Measurements from ENCODE around the gene KCNK10. TPM values are rescaled to one million over a fixed set of nuclear protein-coding genes. Genes with fewer than 3 reads are reported as not detected.

Gene KCNK10
- total and polyA plus RNA-seq, 7 donors: under 0.01 TPM; not detected in 6

DNA sequence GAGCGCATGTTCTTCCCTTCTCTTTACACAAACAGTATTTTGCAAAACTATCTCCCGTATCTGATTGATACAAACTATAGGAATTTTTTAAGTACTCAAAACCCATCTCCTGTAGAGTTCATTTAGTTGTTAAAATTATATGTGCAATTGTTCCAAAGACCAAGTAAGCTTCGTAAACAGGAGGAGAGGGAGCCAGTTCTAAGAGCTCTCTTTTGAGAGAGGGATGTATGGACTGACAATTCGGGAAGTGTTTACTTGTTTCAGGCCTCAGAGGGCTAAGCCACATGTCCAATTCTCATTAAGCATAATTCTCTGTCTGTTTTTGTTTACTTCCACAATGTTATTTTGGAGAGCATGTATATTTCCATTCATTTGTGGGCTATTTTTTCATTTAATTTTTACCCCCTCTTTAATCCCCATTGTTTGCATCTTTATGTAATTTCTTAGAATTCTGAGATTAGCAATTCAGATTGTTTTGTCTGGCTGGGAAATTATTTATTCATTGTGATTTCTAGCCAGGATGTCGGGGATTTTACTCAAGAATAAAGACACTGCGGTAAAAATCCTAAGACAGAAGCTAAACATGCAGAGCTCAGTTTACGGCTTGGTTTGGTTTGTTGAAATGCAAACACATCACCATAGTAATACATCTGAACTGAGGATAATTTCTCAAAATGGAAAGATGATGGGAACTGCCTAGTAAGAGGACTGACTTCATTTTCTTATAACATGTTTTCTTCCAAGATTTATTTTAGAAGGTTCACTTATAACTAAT, 126.8 kb downstream of the KCNK10 start:
- DNase-seq (no peak), ATAC-seq (no peak)
- Histone ChIP-seq H3K9me3 (no peaks in the 10 kb centered on the region), H3K27ac (no peak overlapping the region), H3K4me3 (no peak overlapping the region), H3K27me3 (ENCODE audit: insufficient read depth in 3 of 3, low read length in 2 of 3) (peaks cover 0 to 10% (median 2%) of the 10 kb centered on the region in 3 donors), H3K36me3 (ENCODE audit: insufficient read depth in 1 of 2, low read depth in 1 of 2) (no peaks in the 10 kb centered on the region), H3K4me1 (no peaks in the 10 kb centered on the region)
- TF ChIP-seq, protein P1, sequence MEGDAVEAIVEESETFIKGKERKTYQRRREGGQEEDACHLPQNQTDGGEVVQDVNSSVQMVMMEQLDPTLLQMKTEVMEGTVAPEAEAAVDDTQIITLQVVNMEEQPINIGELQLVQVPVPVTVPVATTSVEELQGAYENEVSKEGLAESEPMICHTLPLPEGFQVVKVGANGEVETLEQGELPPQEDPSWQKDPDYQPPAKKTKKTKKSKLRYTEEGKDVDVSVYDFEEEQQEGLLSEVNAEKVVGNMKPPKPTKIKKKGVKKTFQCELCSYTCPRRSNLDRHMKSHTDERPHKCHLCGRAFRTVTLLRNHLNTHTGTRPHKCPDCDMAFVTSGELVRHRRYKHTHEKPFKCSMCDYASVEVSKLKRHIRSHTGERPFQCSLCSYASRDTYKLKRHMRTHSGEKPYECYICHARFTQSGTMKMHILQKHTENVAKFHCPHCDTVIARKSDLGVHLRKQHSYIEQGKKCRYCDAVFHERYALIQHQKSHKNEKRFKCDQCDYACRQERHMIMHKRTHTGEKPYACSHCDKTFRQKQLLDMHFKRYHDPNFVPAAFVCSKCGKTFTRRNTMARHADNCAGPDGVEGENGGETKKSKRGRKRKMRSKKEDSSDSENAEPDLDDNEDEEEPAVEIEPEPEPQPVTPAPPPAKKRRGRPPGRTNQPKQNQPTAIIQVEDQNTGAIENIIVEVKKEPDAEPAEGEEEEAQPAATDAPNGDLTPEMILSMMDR (IDR thresholded peaks at IDR 0.05): no peak
- intact Hi-C loops (cut with DNase I): no loop called here
- WGBS, 3 donors: 79 to 85% (median 80%) methylated on average over 7 of the region's 7 CpGs

DNA sequence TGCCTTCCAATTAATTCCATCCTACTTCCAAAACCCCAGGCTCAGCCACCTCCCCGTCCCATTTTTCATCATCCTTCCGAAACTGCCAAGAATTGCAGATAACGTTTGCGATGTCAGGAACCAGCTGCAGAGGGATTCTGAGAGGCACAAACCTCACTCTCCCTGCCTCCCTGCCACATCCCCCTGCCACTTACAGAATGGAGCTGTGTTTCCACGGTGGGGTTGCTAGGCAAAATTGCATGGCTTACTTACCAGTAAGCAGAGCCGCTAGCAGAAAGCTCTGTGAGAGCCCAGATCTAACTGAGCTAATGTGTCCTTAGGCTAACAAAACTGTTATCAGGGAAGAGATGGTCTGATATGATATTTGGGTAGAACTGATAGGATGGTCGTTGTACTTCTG, 127.4 kb downstream of the KCNK10 start:
- H3K4me3 ChIP-seq: no peak overlapping the region
- no peaks in the 10 kb centered on the region for H3K4me1 ChIP-seq
- H3K36me3 ChIP-seq (ENCODE audit: insufficient read depth in 1 of 2, low read depth in 1 of 2): no peaks in the 10 kb centered on the region
- H3K27me3 ChIP-seq (ENCODE audit: insufficient read depth in 3 of 3, low read length in 2 of 3): peaks cover 0 to 10% (median 2%) of the 10 kb centered on the region in 3 donors
- no peak overlapping the region for H3K27ac ChIP-seq
- DNase-seq (no peak), ATAC-seq (no peak)
- TF ChIP-seq, protein P1 (IDR thresholded peaks at IDR 0.05): no peak
- 28 to 38% (median 32%) methylated on average over 7 of the region's 7 CpGs for WGBS, 3 donors
- no peaks in the 10 kb centered on the region for H3K9me3 ChIP-seq
- intact Hi-C loops (cut with DNase I): no loop called here

DNA sequence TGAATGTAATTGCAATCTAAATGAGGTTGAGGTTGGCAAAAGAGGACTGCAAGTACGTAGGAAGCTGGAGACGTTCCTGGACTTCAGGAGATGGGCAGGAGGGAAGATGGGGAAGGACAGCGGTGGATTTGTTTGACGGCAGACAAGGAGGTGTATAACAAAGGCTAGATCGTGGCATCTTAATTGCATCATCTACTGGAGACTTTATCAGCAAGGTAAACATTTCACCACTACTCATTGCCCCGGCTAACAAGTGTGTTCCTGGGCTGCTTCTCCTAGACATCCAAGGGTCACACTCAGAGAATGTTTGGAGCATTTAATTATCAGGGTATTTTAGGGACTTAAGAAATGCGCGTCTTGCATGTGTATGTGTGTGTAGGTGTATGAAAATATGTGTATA, 128.5 kb downstream of the KCNK10 start:
- Histone ChIP-seq H3K9me3 (no peaks in the 10 kb centered on the region), H3K4me1 (no peaks in the 10 kb centered on the region), H3K27ac (no peak overlapping the region), H3K4me3 (no peak overlapping the region), H3K36me3 (ENCODE audit: insufficient read depth in 1 of 2, low read depth in 1 of 2) (no peaks in the 10 kb centered on the region), H3K27me3 (ENCODE audit: insufficient read depth in 3 of 3, low read length in 2 of 3) (peaks cover 0 to 10% (median 2%) of the 10 kb centered on the region in 3 donors)
- no peak for DNase-seq
- no peak for ATAC-seq
- WGBS, 3 donors: 51 to 67% (median 66%) methylated on average over 8 of the region's 8 CpGs
- intact Hi-C loops (cut with DNase I): no loop called here
- TF ChIP-seq, protein P1 (IDR thresholded peaks at IDR 0.05): no peak

DNA sequence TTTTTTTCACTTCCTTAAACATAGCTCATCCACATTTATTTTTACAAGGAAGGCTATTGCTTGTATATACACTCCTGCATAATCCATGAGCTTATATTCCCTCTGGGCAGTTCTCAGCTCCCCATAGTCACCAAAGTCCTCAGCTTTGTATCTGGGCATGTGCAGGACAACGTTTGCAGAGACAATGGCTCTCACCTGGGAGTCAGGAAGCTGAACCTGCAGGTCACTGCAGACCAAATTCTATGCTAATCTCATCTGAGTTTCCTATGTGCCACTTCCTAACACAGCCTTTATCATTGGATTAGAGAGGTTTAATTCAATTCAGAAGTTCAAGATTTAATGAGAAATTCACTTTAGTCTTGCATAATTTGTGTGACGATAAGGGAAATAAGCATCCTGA, 131.5 kb downstream of the KCNK10 start:
- H3K9me3 ChIP-seq: no peaks in the 10 kb centered on the region
- ATAC-seq: no peak
- no peak overlapping the region for H3K27ac ChIP-seq
- no peaks in the 10 kb centered on the region for H3K36me3 ChIP-seq (ENCODE audit: insufficient read depth in 1 of 2, low read depth in 1 of 2)
- WGBS, 3 donors: 51 to 55% (median 54%) methylated on average over 2 of the region's 2 CpGs
- intact Hi-C loops (cut with DNase I): no loop called here
- no peak overlapping the region for H3K4me3 ChIP-seq
- peaks cover 0 to 10% (median 2%) of the 10 kb centered on the region in 3 donors for H3K27me3 ChIP-seq (ENCODE audit: insufficient read depth in 3 of 3, low read length in 2 of 3)
- no peaks in the 10 kb centered on the region for H3K4me1 ChIP-seq
- TF ChIP-seq, protein P1 (IDR thresholded peaks at IDR 0.05): no peak
- no peak for DNase-seq
